Transverse colon (tissue), 4 donors: Measurements from ENCODE around the gene TSC22D3.

Experiments
- POLR2A ChIP-seq: fragments of 450-650 bp; IDR thresholded peaks from one replicate; pipeline ENCODE4 v1.6.1; 2016; ENCODE audit warnings: antibody characterized with exemption, mild to moderate bottlenecking, moderate library complexity
- POLR2AphosphoS5 ChIP-seq, 3 donors: sonication (generic); formaldehyde crosslinking; IDR thresholded peaks; one replicate each; pipeline ENCODE4 v1.6.1; 2016; ENCODE audit warnings: antibody characterized with exemption in 3 of 3
- TF ChIP-seq, protein P1 (sequence below), 5 experiments: fragments of 200-600 bp in 3 of 5; fragments of 450-650 bp in 2 of 5; sonication (generic) in 3 of 5; IDR thresholded peaks; 1 replicate in 2 of 5; 2 replicates in 3 of 5; pipeline ENCODE4 v1.5.1; 2016 to 2017; ENCODE audit warnings: antibody characterized with exemption in 5 of 5, inconsistent platforms in 3 of 5, mild to moderate bottlenecking in 2 of 5, moderate library complexity in 1 of 5

DNA sequence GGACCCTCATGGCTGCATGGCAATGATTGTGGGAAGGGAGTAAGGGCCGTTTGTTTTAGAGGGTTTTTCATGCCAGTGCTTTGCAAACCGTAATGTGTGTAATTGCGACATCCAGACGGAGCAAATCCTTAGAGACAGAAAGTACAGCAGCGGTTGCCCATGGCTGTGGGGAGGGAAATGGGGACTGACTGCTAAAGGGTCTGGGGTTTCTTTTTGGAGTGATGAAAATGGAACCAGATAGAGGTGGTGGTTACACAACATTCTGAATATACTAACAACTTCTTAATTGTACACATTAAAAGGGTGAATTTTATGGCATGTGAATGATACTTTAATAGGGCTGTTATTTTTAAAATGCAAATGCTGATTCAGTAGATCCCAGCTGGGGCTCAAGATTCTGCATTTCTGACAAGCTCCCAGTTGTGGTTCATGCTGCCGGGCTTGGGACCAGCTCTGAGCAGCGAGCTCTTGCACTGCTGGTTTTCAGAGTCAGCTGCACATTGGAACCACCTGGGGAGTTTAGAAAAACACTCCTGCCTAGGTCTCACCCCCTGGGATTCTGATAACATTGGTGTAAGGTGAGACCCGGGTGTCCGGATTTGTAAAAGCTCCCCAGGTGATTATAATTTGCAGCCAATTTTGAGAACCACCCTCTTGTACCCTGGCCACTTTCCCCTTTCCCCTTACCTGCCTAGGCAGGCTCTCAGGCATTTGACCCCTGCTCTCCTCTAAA is 99.6 kb downstream of the TSC22D3 start:
- TF ChIP-seq, protein P1, sequence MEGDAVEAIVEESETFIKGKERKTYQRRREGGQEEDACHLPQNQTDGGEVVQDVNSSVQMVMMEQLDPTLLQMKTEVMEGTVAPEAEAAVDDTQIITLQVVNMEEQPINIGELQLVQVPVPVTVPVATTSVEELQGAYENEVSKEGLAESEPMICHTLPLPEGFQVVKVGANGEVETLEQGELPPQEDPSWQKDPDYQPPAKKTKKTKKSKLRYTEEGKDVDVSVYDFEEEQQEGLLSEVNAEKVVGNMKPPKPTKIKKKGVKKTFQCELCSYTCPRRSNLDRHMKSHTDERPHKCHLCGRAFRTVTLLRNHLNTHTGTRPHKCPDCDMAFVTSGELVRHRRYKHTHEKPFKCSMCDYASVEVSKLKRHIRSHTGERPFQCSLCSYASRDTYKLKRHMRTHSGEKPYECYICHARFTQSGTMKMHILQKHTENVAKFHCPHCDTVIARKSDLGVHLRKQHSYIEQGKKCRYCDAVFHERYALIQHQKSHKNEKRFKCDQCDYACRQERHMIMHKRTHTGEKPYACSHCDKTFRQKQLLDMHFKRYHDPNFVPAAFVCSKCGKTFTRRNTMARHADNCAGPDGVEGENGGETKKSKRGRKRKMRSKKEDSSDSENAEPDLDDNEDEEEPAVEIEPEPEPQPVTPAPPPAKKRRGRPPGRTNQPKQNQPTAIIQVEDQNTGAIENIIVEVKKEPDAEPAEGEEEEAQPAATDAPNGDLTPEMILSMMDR (IDR thresholded peaks at IDR 0.05), result no peak
- no peak for TF ChIP-seq POLR2A
- TF ChIP-seq POLR2AphosphoS5 (IDR thresholded peaks at IDR 0.05), result peak in 2 of 3 donors; percentile 38 to 63
